Ectodermal cell (in vitro differentiated cells): ENCODE data around the gene RPL13.
A peak's percentile ranks its signal among the peaks of the same experiment; 100 is the strongest.

Source experiments
- H3K27ac ChIP-seq: 2 replicates; pipeline ENCODE4 v1.7.0; 2013; ENCODE audit warnings: mild to moderate bottlenecking, low read depth, low read length; ENCODE audit not compliant: insufficient read depth, poor library complexity, severe bottlenecking
- H3K27me3 ChIP-seq: 2 replicates; pipeline ENCODE4 v1.7.0; 2013; ENCODE audit warnings: mild to moderate bottlenecking, low read length; ENCODE audit not compliant: insufficient read depth, control insufficient read depth, poor library complexity, severe bottlenecking
- H3K36me3 ChIP-seq: one replicate; pipeline ENCODE4 v1.7.0; 2013; ENCODE audit warnings: low read length; ENCODE audit not compliant: control insufficient read depth, insufficient read depth
- H3K4me1 ChIP-seq: one replicate; pipeline ENCODE4 v1.7.0; 2013; ENCODE audit warnings: low read length; ENCODE audit not compliant: control insufficient read depth, insufficient read depth
- H3K4me3 ChIP-seq: 2 replicates; pipeline ENCODE4 v1.7.0; 2013; ENCODE audit warnings: low read depth, low read length, control low read depth; ENCODE audit not compliant: insufficient read depth
- H3K9me3 ChIP-seq: 2 replicates; pipeline ENCODE4 v1.7.0; 2013; ENCODE audit warnings: mild to moderate bottlenecking, low read length, moderate library complexity; ENCODE audit not compliant: control insufficient read depth
- WGBS, 2 experiments: methylation state at CpG; one replicate each; pipeline ENCODE4 v1.1.7; 2013; ENCODE audit warnings: missing lambda C conversion rate in 2 of 2; 5-methylcytosine and 5-hydroxymethylcytosine counted together

The RPL13 gene

DNA sequence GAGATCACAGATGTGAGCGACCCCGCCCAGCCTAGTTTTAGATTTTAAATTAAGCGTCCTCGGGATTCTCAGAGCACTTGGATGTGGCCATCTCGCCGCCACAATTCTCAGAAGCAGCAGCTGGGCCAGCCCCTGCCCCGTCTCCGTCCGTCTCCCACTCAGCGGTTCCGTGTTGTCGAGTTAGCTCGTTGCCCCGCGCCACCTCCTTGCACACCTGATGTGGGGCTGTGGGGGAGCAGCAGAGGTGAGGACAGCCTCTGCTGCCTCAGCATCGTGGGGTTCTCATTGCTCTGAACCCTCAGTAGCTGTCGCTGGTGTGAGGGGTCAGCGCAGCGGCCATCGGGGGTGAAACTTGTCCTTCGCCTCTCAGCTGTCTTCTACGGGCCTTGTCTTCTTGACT lies 8.2 kb upstream of the RPL13 start:
- Histone ChIP-seq H3K4me1 (peaks cover 7% of the 10 kb centered on the region), H3K4me3 (no peak overlapping the region), H3K27me3 (no peaks in the 10 kb centered on the region), H3K27ac (no peak overlapping the region), H3K36me3 (peaks cover 52% of the 10 kb centered on the region), H3K9me3 (no peaks in the 10 kb centered on the region)
- 95 to 98% methylated on average over 22 of the region's 22 CpGs for WGBS, 2 experiments

DNA sequence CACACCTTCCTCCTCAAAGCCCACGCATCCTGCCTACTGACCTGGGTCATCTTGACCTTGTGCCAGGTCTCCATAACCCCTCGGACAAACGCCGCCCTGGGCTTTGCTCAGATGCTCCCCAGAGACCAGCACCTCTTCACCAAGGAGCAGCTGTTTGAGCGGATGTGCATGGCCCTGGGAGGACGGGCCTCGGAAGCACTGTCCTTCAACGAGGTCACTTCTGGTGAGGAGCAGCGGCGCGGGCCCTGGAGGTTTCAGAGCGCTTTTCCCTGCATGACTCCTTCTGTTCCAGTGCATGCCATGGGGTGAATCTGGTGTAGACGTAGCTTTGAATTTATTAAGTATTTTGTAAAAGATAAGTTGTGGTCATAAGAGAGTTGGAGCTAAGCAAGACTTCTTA lies 7.6 kb upstream of the RPL13 start:
- H3K27ac ChIP-seq: no peak overlapping the region
- H3K27me3 ChIP-seq: no peaks in the 10 kb centered on the region
- peaks cover 7% of the 10 kb centered on the region for H3K4me1 ChIP-seq
- peaks cover 51% of the 10 kb centered on the region for H3K36me3 ChIP-seq
- 95 to 96% methylated on average over 13 of the region's 13 CpGs for WGBS, 2 experiments
- H3K9me3 ChIP-seq: no peaks in the 10 kb centered on the region
- no peak overlapping the region for H3K4me3 ChIP-seq

DNA sequence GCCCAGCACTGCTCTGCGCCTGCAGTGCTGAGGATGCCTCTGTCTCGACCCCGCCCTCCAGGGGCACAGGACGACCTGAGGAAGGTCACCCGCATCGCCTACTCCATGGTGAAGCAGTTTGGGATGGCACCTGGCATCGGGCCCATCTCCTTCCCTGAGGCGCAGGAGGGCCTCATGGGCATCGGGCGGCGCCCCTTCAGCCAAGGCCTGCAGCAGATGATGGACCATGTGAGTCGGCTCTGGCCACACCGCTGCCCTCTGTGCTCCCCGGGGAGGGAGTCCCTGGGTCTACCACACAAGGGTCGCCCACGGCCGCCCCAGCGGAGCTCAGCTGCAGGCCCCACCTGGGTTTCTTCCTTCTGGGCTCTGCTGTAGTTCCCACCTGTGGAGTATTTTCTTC lies 6.7 kb upstream of the RPL13 start:
- no peak overlapping the region for H3K4me3 ChIP-seq

DNA sequence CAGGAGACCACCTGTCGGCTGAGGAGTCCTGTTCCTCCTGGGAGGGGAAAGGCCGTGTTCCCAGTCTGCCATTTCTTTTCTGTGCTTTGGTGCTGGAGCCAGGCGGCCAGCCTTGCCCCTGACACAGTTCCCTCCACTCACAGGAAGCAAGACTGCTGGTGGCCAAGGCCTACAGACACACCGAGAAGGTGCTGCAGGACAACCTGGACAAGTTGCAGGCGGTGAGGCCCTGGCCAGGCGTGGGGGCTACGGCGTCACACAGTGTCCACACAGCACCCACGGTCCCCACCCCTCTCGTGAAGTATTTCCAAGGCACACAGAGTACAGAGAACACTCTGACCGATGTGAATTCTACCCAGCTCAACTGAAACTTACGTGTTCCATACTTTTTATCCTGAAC lies 6.1 kb upstream of the RPL13 start:
- Histone ChIP-seq H3K27me3 (no peaks in the 10 kb centered on the region), H3K36me3 (peaks cover 46% of the 10 kb centered on the region), H3K4me1 (peaks cover 7% of the 10 kb centered on the region), H3K9me3 (no peaks in the 10 kb centered on the region), H3K27ac (no peak overlapping the region), H3K4me3 (no peak overlapping the region)
- WGBS, 2 experiments: 96% methylated on average over 12 of the region's 12 CpGs

More for the DNA sequence above, 6.7 kb upstream of the RPL13 start:
- Histone ChIP-seq H3K27ac (no peak overlapping the region), H3K4me1 (peaks cover 7% of the 10 kb centered on the region), H3K36me3 (peaks cover 46% of the 10 kb centered on the region), H3K27me3 (no peaks in the 10 kb centered on the region), H3K9me3 (no peaks in the 10 kb centered on the region)
- 92 to 93% methylated on average over 18 of the region's 18 CpGs for WGBS, 2 experiments

DNA sequence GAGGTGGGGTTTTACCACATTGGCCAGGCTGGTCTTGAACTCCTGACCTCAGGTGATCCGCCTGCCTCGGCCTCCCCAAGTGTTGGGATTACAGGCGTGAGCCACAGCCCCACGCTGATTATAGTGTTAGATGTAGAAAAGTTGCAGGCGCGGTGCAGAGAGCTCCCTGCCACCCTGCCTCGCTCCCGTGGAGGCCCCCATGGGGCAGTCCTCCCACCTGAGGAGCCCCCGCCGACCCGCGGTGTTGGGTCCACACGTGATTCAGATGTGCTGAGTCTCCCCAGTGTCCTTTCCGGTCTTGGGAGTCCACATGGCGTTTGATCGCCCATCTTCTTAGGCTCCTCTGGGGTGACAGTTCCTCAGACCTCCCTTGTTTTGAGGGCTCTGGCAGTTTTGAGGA lies 5.2 kb upstream of the RPL13 start:
- no peaks in the 10 kb centered on the region for H3K9me3 ChIP-seq
- peaks cover 46% of the 10 kb centered on the region for H3K36me3 ChIP-seq
- no peak overlapping the region for H3K27ac ChIP-seq
- H3K4me1 ChIP-seq: peaks cover 7% of the 10 kb centered on the region
- 94 to 95% methylated on average over 16 of the region's 16 CpGs for WGBS, 2 experiments
- H3K27me3 ChIP-seq: no peaks in the 10 kb centered on the region
- no peak overlapping the region for H3K4me3 ChIP-seq

DNA sequence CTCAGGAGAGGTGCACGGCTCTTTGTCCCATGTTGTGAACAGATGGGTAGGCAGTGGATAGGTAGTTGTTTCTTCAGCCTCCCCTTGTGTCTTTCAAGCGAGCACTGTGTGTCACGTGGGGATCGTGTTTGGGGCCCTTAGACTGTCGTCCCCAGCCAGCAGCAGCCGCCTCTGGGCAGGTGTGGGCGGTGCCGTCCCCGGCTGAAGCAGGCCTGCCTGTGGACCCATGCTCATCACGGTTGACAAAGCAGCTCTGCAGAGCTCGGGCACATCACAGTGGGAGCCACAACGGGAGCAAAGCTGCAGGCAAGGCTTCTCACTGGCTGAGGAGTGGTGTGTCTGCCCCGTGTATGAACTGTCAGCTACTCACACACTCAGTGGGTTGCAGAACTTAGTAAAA lies 4.7 kb upstream of the RPL13 start:
- Histone ChIP-seq H3K36me3 (peaks cover 43% of the 10 kb centered on the region), H3K27ac (no peak overlapping the region), H3K4me1 (peaks cover 7% of the 10 kb centered on the region), H3K27me3 (no peaks in the 10 kb centered on the region), H3K9me3 (no peaks in the 10 kb centered on the region), H3K4me3 (no peak overlapping the region)
- WGBS, 2 experiments: 94 to 95% methylated on average over 13 of the region's 13 CpGs

DNA sequence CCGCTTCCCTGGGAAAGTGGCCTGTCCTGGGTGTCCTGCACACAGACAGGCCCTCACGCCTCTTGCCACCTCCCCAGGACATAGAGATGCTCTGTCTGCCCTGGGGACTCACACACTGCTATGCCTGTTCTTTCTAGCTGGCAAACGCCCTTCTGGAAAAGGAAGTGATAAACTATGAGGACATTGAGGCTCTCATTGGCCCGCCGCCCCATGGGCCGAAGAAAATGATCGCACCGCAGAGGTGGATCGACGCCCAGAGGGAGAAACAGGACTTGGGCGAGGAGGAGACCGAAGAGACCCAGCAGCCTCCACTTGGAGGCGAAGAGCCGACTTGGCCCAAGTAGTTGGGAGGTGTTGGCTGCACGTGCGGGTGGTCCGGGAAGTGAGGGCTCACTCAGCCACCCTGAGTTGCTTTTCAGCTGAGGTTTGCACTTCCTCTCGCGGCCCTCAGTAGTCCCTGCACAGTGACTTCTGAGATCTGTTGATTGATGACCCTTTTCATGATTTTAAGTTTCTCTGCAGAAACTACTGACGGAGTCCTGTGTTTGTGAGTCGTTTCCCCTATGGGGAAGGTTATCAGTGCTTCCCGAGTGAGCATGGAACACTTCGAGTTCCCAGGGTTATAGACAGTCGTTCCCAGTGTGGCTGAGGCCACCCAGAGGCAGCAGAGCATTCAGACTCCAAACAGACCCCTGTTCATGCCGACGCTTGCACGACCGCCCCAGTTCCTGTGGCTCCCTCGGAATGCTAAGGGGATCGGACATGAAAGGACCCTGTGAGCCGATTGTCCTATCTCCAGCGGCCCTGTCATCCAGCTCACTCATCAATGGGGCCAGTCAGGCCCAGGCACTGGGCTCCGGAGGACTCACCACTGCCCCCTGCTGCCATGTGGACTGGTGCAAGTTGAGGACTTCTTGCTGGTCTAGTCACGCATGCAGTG lies 3.5 kb upstream of the RPL13 start:
- Histone ChIP-seq H3K36me3 (peaks cover 44% of the 10 kb centered on the region), H3K27me3 (no peaks in the 10 kb centered on the region), H3K4me1 (peaks cover 13% of the 10 kb centered on the region), H3K9me3 (no peaks in the 10 kb centered on the region), H3K4me3 (no peak overlapping the region), H3K27ac (peak overlapping the region; percentile 76)
- 75 to 80% methylated on average over 34 of the region's 34 CpGs for WGBS, 2 experiments

DNA sequence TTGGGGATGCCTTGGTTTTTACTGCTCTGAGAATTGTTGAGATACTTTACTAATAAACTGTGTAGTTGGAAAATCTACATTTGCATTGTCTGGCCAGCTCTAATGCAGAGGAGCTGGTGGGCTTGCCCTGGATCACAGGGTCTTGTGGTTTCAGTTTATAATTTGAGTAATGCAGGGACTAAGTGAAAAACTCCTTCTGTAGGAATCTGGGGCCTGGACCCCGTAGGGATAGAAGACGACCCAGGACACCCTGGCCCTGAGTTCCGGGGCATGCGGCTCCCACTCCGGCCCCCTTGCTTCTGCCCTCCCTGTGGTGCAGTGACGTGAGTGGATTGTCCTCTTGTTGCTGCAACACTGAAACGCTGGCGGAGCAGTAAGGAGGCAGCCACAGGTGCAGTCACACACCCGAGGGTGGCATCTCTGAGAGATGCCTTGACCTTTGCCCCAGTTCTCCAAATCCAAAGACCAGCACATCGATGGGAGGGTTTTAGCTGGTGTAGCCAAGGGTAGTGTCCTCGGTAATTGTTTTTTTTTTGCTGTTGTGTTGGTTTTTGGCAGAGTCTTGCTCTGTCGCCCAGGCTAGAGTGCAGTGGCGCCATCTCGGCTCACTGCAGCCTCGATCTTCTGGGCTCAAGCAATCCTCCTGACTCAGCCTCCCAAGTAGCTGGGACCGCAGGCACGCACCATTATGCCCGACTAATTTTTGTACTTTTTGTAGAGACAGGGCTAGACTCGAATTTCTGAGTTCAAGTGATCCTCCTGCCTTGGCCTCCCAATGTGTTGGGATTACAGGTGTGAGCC lies 2.6 kb upstream of the RPL13 start:
- peak overlapping the region; percentile 6 for H3K27ac ChIP-seq
- H3K36me3 ChIP-seq: peaks cover 44% of the 10 kb centered on the region

DNA sequence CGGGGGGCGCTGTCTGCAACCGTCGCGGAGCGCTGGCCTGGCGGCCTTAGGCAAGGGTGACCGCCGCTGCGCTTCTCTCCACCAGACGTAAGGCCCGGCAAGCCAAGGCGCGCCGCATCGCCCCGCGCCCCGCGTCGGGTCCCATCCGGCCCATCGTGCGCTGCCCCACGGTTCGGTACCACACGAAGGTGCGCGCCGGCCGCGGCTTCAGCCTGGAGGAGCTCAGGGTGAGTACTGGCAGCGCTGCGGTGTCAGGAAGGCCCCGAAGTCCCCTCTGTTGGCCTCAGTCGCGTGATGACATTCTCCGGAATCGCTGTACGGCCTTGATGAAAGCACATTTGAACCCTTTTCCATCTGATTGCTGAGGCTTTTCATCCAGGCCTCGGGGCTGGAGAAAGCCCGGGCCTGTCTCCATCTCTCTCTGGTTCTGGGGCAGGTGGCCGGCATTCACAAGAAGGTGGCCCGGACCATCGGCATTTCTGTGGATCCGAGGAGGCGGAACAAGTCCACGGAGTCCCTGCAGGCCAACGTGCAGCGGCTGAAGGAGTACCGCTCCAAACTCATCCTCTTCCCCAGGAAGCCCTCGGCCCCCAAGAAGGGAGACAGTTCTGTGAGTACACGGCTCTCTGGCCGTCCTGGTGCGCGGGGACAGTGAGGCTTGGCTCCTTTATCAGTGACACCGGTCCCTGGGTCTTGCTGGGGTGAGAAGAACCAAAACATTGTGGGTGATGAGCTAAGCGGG lies 831 bp downstream of the RPL13 start:
- H3K9me3 ChIP-seq: no peaks in the 10 kb centered on the region
- peaks cover 28% of the 10 kb centered on the region for H3K4me1 ChIP-seq
- WGBS, 2 experiments: 4% methylated on average over 58 of the region's 58 CpGs
- peak overlapping the region; percentile 94 for H3K27ac ChIP-seq
- no peaks in the 10 kb centered on the region for H3K27me3 ChIP-seq
- peak overlapping the region; percentile 99 for H3K4me3 ChIP-seq
- peaks cover 34% of the 10 kb centered on the region for H3K36me3 ChIP-seq

More for the DNA sequence above, 2.6 kb upstream of the RPL13 start:
- no peak overlapping the region for H3K4me3 ChIP-seq
- peaks cover 22% of the 10 kb centered on the region for H3K4me1 ChIP-seq
- H3K9me3 ChIP-seq: no peaks in the 10 kb centered on the region
- H3K27me3 ChIP-seq: no peaks in the 10 kb centered on the region
- WGBS, 2 experiments: 92 to 95% methylated on average over 19 of the region's 19 CpGs
